ENCODE data around the gene IL17RB. TPM values are rescaled to one million over a fixed set of nuclear protein-coding genes. Genes with fewer than 3 reads are reported as not detected.

Gene IL17RB
- total RNA-seq, 1 donor from 2014 or later, result not detected

DNA sequence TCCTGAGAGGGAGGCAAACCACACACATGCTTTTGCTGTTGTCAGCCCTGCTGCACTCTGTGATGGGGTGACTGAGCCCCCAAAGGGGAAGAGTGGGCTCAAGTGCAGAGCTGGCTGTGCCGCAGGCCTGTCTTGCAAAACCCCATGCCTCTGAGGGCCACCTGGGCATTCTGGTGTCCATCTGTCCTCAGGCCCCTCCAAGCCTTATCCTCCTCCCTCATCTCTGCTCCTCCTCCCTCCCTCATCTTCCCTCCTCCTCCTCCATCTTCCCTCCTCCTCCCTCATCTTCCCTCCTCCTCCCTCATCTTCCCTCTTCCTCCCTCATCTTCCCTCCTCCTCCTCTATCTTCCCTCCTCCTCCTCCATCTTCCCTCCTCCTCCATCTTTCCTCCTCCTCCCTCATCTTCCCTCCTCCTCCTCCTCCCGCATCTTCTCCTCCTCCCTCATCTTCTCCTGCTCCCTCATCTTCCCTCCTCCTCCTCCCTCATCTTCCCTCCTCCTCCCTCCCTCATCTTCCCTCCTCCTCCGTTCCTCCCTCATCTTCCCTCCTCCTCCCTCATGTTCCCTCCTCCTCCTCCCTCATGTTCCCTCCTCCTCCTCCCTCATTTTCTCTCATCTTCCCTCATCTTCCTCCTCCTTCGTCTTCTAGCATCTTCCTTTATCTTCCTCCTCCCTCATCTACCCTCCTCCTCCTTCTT is 40.8 kb upstream of the IL17RB start:
- no peaks in the 10 kb centered on the region for H3K27me3 ChIP-seq
- H3K36me3 ChIP-seq, result no peaks in the 10 kb centered on the region
- H3K4me3 ChIP-seq, result no peak overlapping the region
- H3K4me1 ChIP-seq, result peaks cover 8 to 11% of the 10 kb centered on the region in 2 donors
- peak overlapping the region in 1 of 2 donors; percentile 57 for H3K27ac ChIP-seq
- peak in 1 of 2 donors; percentile 3 for DNase-seq (ENCODE audit: low spot score in 2 of 2)
- intact Hi-C loops (cut with DNase I), result no loop called here
- TF ChIP-seq, protein P1, sequence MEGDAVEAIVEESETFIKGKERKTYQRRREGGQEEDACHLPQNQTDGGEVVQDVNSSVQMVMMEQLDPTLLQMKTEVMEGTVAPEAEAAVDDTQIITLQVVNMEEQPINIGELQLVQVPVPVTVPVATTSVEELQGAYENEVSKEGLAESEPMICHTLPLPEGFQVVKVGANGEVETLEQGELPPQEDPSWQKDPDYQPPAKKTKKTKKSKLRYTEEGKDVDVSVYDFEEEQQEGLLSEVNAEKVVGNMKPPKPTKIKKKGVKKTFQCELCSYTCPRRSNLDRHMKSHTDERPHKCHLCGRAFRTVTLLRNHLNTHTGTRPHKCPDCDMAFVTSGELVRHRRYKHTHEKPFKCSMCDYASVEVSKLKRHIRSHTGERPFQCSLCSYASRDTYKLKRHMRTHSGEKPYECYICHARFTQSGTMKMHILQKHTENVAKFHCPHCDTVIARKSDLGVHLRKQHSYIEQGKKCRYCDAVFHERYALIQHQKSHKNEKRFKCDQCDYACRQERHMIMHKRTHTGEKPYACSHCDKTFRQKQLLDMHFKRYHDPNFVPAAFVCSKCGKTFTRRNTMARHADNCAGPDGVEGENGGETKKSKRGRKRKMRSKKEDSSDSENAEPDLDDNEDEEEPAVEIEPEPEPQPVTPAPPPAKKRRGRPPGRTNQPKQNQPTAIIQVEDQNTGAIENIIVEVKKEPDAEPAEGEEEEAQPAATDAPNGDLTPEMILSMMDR (IDR thresholded peaks at IDR 0.05), result no peak
- no peaks in the 10 kb centered on the region for H3K9me3 ChIP-seq

DNA sequence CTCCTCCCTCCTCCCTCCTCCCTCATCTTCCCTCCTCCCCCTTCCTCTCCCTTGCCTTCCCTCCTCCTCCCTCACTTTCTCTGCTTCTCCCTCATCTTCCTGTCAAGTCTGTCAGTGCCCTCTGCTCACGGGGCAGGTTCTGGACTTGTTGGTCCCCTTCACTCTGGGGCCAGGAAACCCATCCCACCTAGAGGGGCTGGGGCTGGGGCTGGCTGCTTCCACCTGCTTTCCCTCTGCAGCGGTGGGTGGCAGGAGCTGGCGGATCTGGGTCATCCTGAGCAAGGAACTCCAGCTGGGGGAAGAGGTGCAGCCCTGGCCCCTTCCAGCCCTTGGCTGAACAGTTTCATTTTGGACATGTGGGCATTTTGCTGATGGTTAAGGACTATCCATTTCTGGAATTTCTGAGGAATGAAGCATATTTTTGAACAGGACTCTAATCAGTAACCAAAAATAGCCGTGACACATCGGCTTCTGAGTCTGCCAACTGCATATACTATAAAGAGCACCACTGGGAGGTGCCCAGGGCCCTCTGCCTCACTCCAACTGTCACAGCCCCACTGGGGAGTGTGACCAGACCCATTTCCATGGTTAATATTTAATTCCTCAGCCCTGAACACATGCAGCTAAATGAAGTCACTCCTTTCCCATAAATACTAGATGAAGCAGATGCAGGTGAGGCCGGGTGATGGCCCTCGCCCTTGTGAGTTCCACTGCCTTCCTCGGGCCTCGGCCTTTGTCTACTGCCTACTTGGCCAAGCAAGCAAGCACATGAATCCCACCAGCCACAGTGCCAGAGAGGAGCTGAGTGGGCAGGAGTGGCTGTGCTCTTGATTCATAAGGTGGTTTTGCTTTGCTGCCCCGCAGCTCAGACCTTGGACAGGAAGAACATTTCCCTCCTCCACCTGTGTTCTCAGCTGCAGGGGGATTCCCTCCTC is 39.9 kb upstream of the IL17RB start:
- H3K27ac ChIP-seq, result peak overlapping the region; percentile 57 to 60
- peak in 1 of 2 donors; percentile 63 for DNase-seq (ENCODE audit: low spot score in 2 of 2)
- no peaks in the 10 kb centered on the region for H3K36me3 ChIP-seq
- intact Hi-C loops (cut with DNase I), result no loop called here
- H3K4me3 ChIP-seq, result no peak overlapping the region
- H3K9me3 ChIP-seq, result no peaks in the 10 kb centered on the region
- peaks cover 8 to 11% of the 10 kb centered on the region in 2 donors for H3K4me1 ChIP-seq
- TF ChIP-seq, protein P1 (IDR thresholded peaks at IDR 0.05), result no peak
- H3K27me3 ChIP-seq, result no peaks in the 10 kb centered on the region

DNA sequence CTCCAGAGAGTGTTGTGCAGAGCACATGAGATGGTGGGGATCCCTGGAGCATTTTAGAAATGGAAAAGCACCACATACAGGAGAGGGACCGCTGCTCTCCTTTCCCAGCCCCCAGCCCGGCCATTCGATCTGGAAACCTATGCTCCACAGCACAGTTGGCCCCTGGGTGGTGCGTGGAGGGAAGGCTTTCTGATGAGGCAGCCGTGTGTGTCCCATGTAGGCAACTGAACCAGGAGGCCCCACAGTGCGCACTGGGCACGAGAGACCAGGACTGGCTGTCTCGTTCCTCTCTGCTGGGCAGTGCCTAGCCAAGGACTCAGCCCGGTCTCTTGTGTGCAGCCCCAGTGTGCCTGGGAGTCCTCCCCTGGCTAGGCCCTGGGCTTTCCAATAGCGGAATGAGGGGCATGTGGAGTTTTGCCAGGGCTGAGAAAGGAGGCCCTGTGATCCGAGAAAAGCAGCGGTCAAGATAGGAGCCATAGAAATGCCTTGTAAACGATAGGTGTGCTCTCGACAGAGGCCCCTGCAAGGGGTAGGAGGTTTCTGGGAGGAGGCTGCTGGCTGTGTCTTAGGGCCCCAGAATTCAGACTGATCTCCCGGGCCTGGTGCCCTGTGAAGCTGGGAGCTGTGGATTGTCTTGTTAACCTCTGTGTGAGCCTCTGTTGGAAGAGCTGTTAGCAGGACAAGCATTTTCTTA is 39.1 kb upstream of the IL17RB start:
- intact Hi-C loops (cut with DNase I), result no loop called here
- TF ChIP-seq, protein P1 (IDR thresholded peaks at IDR 0.05), result no peak
- H3K4me1 ChIP-seq, result peaks cover 8 to 11% of the 10 kb centered on the region in 2 donors
- H3K4me3 ChIP-seq, result no peak overlapping the region
- H3K27me3 ChIP-seq, result no peaks in the 10 kb centered on the region
- H3K9me3 ChIP-seq, result no peaks in the 10 kb centered on the region
- peak in 1 of 2 donors; percentile 46 for DNase-seq (ENCODE audit: low spot score in 2 of 2)
- H3K36me3 ChIP-seq, result no peaks in the 10 kb centered on the region
- peak overlapping the region in 1 of 2 donors; percentile 60 for H3K27ac ChIP-seq

DNA sequence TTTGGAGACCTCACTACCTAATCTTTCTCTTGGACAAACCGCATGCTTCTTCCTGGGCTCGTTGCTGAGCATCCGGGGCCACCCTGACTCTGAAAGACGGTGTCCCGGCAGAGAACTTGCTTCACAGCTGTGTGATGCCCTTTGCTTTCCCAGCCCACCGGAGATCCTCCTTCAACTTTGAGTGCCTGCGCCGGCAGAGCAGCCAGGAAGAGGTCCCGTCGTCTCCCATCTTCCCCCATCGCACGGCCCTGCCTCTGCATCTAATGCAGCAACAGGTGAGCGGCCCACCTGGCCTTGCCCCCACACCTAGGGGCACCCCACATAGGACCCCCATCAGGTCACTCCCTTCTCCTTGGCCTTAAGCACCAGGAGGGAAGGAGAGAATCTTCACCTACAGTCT is 37.9 kb upstream of the IL17RB start:
- no peak overlapping the region for H3K4me3 ChIP-seq
- TF ChIP-seq, protein P1 (IDR thresholded peaks at IDR 0.05), result no peak
- H3K27me3 ChIP-seq, result no peaks in the 10 kb centered on the region
- H3K36me3 ChIP-seq, result no peaks in the 10 kb centered on the region
- H3K27ac ChIP-seq, result no peak overlapping the region
- DNase-seq (ENCODE audit: low spot score in 2 of 2), result peak in 1 of 2 donors; percentile 39
- peaks cover 8 to 11% of the 10 kb centered on the region in 2 donors for H3K4me1 ChIP-seq
- no peaks in the 10 kb centered on the region for H3K9me3 ChIP-seq
- intact Hi-C loops (cut with DNase I), result no loop called here

DNA sequence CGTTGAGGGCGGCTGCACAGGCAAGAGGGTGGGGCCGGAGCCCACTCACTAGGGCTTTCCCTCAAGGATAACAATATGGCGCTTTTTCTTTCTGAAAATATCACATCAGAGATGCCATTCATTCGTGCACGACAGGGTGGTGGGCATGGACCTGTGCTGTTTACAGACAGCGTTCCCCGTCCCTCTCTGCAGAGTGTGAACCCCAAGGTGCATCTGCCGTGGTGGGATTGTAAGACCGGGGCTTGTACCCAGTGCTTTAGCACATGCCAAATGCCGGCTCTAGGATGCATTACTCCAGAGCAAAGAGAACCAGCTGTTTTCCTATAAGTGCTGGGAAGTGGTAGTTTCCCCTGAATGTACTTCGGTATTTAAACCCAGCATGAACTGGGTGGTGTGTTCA is 37.1 kb upstream of the IL17RB start:
- no peaks in the 10 kb centered on the region for H3K9me3 ChIP-seq
- H3K4me1 ChIP-seq, result peaks cover 8 to 11% of the 10 kb centered on the region in 2 donors
- H3K4me3 ChIP-seq, result no peak overlapping the region
- DNase-seq (ENCODE audit: low spot score in 2 of 2), result no peak
- TF ChIP-seq, protein P1 (IDR thresholded peaks at IDR 0.05), result no peak
- intact Hi-C loops (cut with DNase I), result no loop called here
- no peaks in the 10 kb centered on the region for H3K36me3 ChIP-seq
- no peak overlapping the region for H3K27ac ChIP-seq
- no peaks in the 10 kb centered on the region for H3K27me3 ChIP-seq
